Stimulated activated CD4-positive, alpha-beta T cell treated with anti-CD3 and anti-CD28 coated beads, Interleukin-12 subunit alpha, Interleukin-12 subunit beta, amount 100 ng/mL, for 4 hours (primary cell): ENCODE data around the gene AKAP8L.

ENCODE experiments used
- DNase-seq: peaks from one replicate; pipeline ENCODE4 v3.0.0-alpha.2; 2020

The AKAP8L gene

DNA sequence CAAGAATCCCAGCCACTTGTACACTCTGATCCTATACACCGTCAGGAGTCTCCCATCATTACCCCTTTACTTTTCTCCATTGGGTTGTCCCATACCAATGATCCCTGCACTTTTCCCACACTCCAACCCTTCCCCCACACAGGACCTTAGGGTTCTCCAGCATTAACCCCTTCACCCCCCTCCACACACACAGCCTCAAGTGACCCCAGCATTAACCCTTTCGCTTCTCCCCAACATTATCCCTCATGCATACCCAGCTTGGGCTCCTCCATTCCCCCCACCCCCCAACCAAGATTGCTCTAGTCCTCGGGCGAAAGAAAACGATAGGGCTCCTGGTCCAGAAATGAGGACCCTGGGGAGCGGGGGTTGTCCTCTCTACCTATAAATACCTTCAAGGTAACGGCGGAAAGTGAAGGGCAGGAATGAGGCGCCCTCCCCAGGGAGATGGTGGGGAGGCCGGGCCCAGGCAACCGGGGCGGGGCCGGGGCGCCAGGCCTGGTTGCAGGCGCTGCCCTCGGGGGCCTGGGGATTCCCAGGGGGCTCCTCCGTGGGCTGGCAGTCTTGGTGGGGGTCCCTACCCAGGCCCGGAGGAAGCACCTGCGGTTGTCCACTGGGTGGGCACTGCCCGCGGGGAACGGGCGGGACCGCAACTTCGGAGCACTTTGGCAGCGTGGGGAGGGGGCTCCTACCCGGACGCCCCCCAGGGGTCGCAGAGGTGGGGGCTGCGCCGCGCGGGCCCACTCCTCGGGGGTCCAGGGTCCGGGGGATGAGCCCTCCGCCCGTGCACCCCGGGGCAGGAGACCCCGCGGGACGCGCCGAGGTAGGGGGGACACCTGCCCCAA, 30.2 kb upstream of the AKAP8L start:
- no peak for DNase-seq

DNA sequence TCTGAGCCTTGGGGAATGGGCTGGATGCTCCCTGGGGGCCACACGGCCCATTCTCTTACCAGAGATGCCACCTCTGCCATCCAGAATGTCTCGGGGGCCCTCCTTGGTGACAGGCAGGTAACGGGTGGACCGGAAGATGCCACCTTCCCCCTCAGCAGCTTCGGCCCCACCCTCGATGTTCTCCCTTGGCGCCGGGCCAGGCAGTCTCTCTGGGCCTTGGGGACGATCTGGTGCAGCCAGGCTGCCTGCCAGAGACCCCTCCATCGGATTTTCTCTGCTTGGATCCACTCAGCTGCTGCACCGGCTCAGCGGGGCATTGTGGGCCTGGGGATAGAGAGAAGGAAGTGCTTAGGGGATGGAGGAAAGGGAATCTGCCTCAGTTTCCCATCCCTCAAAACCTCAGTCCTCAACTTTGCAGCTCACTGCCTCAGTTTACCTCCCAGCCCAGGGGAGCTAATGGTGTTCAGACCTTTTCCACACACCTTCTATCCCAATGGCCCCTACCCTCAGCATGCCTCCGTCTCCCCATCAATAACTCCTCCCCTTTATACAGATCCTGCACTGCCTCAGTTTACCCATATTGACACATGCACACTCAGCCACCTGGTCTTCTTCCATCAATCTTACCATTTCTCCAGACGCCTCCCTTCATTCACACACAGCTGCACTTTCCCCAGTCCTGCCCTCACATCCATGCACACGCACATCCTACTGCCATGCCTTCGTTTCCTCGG, 29.4 kb upstream of the AKAP8L start:
- DNase-seq: no peak

DNA sequence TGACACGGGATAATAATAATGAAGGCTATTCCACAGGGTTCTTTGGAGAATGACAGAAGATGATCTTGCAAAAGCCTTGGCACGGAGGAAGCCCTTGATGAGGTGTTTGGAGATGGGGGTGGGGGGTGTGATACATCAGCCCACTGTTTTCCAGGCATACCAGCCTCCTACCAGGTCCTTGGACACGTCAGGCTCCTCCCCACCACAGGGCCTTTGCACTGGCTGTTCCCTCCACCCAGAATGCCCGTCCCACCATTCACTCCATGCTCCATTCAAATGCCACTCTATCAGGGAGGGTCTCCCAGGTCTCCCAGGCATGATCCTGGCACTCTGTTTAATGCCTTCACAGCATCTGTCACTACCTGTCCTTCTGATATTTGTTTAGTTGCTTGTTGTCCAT, 28.3 kb upstream of the AKAP8L start:
- DNase-seq: no peak

DNA sequence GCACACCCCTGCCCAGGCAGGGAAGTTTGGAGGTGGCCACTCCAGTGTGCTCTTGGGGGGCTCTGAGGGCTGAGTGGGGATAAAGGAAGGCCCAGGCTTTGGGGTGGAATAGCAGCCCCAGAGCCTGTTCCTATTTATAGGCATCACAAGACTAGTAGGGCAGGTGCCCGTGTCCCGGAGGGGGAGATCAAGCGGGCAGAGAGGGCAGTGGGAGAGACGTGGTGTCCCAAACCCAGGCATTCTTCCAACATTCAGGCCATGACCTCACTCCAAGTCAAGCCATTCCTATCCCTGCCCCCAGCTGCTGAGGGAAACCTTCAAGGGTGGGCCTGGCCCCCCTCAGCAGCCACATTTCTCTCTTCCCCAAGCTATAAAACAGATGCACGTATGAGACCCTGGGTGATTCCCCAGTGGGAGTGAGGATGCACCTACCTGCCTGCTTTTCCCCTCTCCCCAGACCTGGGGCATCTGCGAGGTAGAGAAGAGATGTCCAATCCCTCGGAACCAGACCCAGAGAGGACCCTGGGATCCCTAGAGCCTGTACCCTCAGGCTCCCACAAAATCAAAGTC, 27.1 kb upstream of the AKAP8L start:
- no peak for DNase-seq

DNA sequence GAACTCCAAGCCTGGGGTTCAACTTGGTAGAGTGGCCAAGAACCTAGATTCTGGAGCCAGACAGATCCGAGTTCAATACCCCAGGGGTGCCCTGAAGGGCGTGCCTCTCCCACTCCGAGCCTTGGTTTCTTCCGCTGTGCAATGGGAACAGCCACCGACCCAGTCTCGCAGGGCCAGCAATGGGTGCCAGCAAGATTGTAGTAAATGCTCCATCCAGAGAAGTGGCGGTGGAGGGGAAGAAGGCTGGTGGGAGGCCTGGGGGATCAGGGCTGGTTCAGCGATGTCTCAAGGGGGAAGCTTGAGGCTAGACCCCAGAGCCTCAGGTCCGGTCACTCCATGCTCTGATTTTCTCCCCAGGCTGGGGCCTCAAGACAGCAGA, 26.4 kb upstream of the AKAP8L start:
- no peak for DNase-seq

DNA sequence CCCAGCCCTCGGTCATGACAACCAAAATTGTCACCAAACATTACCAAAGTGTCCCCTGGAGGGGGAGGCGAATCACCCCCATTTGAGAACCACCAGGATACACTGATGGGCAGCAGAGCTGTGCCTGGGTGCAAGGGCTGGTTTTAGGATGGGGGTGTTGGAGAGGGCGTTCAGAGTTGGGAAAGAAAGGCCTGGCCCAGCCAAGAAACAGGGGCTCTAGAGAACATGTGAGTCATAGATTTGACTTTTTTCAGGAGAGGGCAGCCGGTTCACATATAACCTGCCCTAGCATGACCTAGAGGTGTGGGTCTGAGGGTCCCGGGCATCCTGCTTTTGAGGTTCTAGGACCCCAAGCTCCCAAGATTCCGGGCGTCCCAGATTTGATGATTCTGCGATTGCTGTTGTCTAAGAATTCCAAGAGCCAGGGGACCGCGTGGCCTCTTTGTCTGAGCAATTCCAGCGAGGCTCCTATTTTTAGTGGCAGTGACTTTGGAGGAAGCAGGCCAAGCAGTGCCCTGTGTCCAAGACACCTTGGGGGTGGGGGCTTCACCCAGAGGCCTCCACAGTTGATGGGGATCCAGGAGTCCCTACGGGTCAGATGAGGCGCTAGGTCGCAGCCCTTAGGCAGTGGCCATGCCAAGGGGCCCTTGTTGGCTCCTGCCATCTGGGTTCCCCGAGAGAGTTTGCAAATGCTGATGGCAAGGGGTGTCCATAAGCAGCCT, 25.9 kb upstream of the AKAP8L start:
- no peak for DNase-seq

DNA sequence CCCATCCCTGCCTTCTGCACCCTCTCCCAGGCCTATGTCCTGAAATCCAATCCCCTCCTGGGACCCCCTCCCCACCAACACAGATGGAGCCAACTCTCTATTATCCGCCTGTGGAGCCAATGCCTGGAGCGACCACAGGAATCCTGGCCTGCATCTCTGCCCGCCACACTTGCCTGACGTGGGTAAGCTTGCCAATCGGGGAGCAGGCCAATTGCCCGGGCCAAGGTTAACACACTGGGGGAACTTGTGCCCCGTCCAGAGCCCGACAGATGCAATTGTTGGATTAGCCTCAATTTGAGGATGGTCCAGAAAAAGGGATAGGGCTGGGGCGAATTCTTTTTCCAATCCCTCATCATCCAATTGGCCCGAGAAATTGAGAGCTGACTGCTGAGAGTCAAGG, 25.1 kb upstream of the AKAP8L start:
- DNase-seq: no peak

DNA sequence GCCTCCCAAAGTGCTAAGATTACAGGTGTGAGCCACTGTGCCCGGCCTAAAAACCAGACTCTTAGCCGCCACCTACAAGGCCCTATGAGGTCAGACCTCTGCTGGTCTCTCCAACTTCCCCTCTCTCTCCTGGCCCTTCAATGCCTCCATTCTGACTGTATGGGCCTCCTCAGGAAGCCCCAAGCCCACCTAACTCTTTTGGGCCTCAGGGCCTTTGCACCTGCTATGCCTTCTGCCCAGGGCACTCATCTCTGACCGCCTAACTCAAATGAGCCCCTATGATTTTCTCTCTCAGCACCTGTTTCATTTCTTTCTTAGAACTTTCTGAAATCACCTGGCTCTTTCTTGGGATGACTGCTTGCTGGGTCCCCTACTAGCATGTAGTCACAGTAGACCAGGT, 24.5 kb upstream of the AKAP8L start:
- DNase-seq: no peak

DNA sequence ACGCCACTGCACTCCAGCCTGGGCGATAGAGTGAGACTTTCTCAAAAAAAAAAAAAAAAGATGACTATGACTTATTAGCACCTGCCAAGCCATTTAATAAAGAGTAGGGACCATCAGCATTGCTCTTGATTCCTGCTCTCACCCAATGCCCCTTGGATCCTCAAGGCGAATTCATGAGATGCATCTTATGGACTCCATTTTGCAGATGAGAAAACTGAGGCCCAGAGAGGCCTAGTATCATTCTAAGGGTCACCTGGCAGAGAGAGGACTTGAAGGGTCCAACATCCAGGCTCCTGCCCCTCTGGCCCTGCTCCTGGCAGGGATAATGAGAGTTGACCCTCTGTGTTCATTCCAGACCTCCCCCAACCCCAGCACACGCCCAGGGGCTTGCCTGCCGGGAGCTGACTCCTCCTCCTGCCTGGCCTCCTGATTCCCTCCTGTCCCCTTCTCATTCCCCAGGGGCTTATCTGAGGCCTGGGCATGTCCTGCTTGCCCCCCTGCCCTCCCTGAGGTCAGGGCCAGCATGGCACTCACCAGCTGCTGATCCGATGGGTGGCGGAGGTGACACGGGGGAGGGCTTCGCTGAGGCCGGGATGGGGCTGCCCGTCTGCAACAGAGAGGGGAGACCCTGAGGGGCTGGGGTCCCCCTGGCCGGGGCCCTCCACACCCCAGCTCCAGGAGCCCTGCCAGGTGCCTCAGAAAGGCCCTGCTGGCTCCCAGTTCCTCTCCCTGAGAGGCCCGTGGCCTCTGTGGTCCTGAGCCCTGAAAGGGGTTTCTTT, 23.5 kb upstream of the AKAP8L start:
- no peak for DNase-seq

DNA sequence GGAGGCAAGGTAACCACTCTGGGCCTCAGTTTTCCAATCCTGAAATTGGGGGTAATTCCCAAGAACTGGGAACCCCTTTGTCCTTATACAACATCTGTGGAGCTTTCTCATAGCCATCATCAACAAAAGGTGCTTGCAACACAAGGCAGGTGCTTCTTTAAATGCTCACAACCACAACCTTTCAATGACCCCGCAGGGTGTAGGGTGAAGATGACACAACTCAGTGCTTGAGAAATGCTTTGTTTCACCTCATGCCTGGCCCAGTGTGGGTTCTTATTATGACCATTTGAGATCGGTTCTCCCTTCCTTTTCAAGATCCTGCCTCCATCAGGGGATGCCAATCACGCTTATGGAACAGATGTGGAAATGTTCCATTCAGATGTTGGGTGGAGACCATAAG, 22.5 kb upstream of the AKAP8L start:
- no peak for DNase-seq

DNA sequence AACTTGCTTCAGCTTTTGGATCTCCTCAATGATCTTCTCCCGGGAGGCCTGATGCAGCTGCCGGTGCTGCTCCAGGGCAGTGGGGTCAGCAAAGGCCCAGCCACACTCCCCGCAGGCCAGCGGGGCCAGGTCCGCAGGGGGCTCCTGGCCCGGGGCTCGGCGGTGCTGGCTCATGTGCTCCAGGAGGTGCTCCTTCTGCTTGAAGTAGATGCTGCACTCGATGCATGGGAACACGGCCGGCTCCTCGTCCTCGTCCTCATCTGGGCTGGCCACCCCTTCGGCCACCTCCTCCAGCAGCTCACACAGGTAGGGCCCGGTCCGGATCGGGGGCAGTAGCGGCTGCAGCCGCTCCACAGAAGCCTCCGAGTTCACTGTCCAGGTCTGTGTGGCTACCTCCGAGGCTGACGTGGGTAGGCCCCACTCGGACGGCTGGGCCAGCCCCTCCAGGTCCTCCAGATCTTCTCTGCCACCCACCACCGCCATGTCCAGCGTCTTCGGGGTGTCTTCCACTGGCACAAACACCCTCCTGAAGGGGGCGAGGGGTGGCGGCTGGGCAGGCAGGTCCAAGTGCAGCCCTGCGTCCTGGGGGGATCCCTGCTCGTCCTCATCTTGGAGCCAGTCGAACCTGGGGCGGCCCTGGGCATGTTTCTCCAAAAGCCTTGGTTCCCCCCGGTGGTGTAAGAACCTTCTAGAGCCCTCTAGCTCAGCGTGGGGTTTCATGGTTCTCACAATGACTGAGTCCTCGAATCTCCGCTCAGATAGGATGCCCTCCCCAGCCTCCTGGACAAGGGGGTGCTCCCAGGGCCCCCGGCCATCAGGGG, 21.2 kb upstream of the AKAP8L start:
- no peak for DNase-seq

DNA sequence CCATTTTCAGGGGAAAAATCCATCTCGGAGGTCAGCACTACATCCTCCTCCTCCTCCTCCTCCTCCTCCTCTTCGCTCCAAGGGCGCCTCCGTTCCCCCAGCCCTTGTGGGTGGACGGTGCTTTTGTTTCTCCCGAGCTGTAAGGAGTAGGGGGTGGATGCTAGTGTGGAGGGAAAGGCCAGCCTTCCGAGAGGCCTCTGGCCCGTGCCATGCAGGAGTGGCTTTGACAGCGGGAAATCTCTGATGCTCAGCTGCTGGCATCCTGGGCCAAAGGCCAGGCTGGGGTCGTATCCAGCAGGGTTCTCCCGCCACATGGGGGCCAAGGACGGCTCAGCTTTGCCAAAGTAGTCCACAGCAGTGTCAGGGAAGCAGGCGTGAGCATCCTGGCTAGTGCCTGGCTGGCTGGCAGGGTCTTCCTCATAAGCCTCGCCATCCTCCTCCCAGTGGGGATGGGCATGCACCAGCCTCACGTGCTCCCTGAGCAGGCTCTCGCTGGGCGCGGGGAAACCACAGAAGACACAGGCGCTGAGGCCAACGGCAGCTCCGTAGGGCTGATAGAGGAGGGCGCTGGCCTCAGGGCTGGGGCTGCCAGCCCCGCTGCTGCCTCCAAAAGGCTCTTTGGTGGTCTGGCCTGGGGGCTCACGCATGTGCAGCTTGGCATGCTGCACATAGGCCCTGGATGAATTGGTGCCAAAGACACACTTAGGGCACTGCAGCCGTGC, 20.5 kb upstream of the AKAP8L start:
- no peak for DNase-seq

DNA sequence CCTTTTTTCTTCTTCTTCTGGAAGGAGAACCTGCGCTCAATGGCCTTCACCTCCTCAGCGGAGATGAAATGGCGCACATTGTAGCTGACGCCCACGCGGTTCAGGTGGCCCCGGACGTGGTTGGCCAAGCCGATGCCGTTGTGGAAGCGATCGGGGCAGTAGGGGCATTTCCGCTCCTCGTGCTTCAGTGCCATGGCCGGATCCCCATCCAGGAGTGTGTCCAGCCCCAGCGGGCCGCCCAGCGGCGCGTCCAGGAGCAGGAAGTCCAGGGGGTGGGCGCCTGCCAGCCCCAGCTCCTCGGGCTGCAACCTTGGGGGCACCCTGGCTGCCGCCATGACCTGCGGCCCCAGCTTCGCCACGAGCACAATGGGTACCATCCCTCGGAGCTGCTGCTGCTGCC, 19.8 kb upstream of the AKAP8L start:
- no peak for DNase-seq

DNA sequence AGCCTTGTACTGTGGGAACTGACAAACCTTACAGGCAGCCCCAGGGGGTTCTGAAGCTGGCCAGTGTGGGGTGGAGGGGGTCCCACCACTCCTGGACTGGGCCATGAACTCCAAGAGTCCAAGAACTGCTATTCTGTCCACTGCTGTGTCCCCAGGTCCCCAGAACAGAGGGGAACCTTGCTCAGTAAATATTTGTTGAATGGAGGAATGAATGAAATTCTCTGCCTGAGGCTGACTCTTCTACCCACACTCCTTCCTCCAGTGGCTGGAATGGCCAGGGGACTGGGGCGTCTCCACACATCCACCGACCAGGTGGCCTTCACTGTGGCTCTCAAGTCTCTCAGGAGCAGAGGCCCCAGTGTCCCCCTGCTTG, 19.3 kb upstream of the AKAP8L start:
- DNase-seq: no peak

DNA sequence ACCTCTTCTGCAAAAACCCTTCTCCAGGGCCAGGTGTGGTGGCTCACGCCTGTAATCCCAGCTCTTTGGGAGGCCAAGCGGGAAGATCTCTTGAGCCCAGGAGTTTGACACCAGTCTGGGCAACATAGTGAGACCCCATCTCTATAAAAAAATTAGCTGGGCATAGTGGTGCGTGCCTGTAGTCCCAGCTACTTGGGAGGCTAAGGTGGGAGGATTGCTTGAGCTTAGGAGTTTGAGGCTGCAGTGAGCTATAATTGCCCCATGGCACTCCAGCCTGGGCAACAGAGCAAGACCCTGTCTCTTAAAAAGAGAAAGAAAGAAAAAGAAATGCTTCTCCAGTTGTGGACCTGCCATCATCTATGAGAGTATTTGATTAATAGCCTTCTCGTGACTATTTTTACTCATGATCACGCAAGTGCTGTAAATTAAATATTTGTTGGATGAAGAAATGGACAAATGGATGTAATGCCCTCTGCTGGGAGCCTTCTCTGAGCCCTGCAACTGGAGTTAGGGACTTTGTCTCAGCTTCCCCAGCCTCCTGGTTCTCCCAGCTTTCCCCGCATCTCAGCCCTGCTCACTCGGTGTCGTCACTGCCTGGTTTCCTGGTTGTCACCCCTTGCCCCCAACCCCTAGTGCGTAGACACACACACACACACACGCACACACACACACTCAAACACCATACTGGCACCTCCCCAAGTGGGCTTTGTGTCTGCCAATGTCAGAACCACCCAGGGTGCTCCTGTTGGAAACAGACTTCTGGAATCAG, 18.8 kb upstream of the AKAP8L start:
- no peak for DNase-seq

DNA sequence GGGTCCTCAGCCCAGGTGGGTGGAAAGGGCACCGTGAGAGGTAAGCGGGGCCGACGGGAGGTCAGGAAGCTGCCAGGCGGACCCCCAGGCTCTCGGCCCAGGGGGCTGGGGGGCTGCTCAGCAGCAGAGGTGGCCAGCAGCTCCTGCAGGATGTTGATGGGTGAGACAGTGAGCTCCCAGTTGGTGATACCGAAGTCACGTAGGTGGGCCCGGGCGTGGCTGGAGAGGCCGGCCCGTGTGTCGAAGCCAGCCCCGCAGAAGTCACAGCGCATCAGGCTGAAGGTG, 18.0 kb upstream of the AKAP8L start:
- no peak for DNase-seq

DNA sequence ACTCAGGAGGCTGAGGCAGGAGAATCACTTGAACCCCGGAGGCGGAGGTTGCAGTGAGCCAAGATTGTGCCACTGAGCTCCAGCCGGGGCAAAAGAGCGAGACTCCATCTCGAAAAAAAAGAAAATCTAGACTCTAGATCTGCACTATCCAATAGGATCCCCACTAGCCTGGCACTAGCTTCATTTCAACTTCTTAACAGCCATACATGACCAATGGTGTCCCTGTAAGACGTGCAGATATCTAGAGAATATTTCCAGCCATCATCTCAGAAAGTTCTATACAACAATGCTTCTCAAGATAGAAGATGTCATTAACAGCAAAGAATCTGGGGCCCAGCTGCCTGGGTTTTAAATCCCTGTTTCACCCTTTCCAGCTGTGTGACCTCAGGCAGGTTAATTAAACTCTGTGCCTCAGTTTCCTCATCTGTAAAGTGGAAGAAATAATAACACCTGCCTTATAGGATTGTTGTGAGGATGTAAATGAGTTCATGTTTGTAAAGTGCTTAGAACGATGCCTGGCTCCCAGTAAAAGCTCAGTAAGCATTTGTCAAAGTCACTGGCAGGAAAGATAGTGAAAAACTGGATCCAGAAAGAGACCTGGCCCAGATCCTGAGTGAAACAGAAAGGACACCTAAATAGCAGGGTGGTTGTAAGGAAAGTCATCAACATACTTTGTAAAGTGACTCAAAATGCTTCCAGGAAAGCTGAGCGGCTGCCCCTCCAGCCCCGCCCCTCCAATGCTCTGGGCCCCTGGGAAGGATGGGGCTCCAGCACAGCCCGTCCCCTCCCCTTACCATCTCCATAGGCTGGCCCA, 17.4 kb upstream of the AKAP8L start:
- no peak for DNase-seq

DNA sequence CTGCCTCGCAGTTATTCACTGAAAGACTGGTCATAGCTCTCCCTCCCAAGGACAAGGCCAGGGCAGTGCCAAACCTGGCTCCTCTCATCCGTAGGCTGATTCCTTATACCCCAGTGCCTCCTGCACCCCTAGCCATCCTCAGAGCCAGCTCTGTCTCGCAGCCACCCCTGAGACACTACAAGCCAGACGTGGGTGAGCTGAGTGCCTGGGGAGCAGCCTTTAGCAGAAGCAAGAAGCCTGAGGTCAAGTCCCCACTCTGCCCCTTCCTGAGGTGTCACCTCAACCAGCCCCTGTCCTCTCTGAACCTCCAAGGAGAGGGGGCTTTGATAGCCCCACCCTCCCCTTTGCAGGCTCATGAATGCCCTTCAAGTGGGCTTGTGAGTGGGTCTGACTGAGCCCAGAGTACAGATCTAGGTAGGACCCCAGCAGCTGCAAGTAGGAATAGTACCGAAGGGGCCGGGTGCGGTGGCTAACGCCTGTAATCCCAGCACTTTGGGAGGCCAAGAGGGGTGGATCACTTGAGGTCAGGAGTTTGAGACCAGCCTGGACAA, 14.8 kb upstream of the AKAP8L start:
- DNase-seq: no peak
